ENCODE results near the gene DNAJB13. TPM values are rescaled to one million over a fixed set of nuclear protein-coding genes. Genes with fewer than 3 reads are reported as not detected.
"Not testable (repeated sequence)": the region's sequence is repeated elsewhere in the genome, so short reads cannot be mapped to it uniquely, and the experiment has no call there.

The DNAJB13 gene
- total RNA-seq, 2 experiments from 2014 or later, result 0.29 TPM; not detected in 1

DNA sequence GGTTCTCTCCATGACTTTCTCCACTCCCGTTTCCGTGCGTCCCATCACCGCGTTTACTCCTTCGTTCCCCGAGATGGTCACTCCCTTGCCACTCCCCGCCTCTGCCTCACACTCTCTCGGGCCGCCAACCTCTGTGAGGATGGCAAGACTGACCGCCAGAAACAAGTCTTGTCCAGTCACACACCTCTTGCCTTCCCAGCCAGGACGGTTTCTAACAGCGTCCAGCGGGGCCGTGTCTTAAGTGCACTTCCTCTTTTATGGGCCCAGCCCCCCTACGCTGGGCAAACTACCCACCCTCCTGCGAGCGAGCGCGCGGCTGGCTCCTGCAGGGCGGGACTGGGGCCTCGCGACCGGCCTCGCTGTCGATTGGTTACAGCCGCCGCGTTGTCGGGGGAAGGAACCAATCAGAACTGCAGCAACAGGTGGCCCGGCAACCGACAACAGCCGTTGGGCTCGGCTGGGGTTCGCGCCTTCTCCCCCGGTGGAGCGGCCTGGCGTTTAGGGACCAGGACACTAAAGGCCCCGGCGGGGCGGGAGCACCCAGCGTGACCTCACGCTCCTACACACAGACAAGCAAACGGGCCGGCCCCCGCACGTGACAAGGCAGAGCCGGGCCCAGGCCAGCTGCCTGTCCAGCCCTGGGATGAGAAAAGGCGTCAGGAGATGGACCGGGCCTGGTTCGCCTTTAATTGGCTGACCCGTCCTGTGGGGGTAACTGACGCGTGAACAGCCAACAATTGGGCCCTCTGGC is 32.3 kb downstream of the DNAJB13 start:
- Histone ChIP-seq H3K36me3 (ENCODE audit: insufficient read depth, low read length) (peaks cover 38% of the 10 kb centered on the region), H3K79me2 (ENCODE audit: insufficient read depth, low read depth, low read length) (peaks cover 55% of the 10 kb centered on the region), H3K4me3 (ENCODE audit: low read depth, low read length, poor library complexity, severe bottlenecking) (peak overlapping the region; percentile 91), H3K4me2 (ENCODE audit: low read length) (peak overlapping the region; percentile 96), H3K4me1 (ENCODE audit: insufficient read depth, low read length, poor library complexity, severe bottlenecking) (peaks cover 65% of the 10 kb centered on the region), H4K20me1 (ENCODE audit: insufficient read depth, low read length) (peaks cover 20% of the 10 kb centered on the region), H3K27ac (ENCODE audit: low read depth, low read length, poor library complexity, severe bottlenecking) (peak overlapping the region; percentile 91), H3K9me3 (ENCODE audit: low read length) (no peaks in the 10 kb centered on the region), H2AFZ (ENCODE audit: low read length) (peak overlapping the region; percentile 21; the same call in 1 of the 2 replicates), H3K9me2 (ENCODE audit: insufficient read depth, low read length) (no peaks in the 10 kb centered on the region)
- TF ChIP-seq EZH2phosphoT487 (IDR thresholded peaks at IDR 0.05; ENCODE audit: borderline replicate concordance, low read depth, low read length), result no peak
- TF ChIP-seq, protein P1, sequence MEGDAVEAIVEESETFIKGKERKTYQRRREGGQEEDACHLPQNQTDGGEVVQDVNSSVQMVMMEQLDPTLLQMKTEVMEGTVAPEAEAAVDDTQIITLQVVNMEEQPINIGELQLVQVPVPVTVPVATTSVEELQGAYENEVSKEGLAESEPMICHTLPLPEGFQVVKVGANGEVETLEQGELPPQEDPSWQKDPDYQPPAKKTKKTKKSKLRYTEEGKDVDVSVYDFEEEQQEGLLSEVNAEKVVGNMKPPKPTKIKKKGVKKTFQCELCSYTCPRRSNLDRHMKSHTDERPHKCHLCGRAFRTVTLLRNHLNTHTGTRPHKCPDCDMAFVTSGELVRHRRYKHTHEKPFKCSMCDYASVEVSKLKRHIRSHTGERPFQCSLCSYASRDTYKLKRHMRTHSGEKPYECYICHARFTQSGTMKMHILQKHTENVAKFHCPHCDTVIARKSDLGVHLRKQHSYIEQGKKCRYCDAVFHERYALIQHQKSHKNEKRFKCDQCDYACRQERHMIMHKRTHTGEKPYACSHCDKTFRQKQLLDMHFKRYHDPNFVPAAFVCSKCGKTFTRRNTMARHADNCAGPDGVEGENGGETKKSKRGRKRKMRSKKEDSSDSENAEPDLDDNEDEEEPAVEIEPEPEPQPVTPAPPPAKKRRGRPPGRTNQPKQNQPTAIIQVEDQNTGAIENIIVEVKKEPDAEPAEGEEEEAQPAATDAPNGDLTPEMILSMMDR (conservative IDR thresholded peaks at IDR 0.05; ENCODE audit: low read length), result no peak
- peak; percentile 98 for DNase-seq (ENCODE audit: low spot score)
- BruUV-seq (replicated peaks), result no TSS peak
- CTCF ChIA-PET (ENCODE audit: unreplicated experiment), result interaction anchor here (1.1 to 1.6 kb wide), 3 partner anchors 8 to 14 kb away, joined by 4 to 6 read pairs (median 5); no protein-coding TSS in a partner anchor
- intact Hi-C loops (cut with micrococcal nuclease; ENCODE audit: unreplicated experiment), result loop anchor here (1.0 to 10.0 kb wide), 5 partner anchors 11 to 828 kb away; partner anchors contain the start of genes C2CD3, LIPT2, MRPL48 and PPME1
- POLR2A ChIA-PET, result interaction anchor here (0.6 to 6.4 kb wide), 8 partner anchors 8 to 187 kb away, joined by 3 to 46 read pairs (median 16); partner anchors contain the start of genes C2CD3 and PPME1

DNA sequence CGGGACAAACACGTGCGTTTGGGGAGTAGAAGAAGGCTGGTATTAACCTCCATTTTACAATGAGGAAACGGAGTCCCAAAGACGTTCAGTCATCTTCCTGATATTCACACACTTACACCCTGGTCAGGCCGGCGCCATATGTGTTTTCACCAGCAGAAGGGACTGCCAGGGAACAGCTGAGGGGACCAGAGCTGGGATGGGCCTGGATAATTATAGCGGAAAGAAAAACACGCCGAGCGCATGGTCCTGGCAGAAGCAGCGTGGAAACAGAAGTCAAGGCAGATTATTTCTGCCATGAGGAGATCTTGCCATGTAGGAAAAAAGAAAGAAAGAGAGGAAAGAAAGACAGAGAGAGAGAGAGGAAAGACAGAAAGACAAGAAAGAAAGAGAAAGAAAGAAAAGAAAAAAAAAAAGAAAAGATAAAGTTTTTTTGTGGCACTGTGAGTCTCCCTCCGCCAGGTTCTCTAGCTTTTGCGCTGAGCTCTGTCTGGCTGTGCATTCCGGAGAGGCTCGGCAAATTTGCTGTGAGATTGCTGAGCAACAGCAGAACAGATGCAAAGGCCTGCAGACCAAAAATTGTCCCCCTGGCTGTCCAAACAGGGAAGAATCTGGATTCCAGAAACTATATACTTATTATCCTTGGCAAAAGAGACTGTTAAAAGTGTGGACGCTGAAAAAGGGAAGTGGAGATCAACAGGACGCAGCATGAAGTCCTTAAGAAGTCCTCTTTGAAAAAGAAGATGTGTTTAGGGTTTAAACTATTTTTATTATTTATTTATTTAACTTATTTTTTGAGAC is 33.1 kb downstream of the DNAJB13 start:
- no peaks in the 10 kb centered on the region for H3K9me3 ChIP-seq (ENCODE audit: low read length)
- BruUV-seq (replicated peaks), result TSS peak; percentile 95

DNA sequence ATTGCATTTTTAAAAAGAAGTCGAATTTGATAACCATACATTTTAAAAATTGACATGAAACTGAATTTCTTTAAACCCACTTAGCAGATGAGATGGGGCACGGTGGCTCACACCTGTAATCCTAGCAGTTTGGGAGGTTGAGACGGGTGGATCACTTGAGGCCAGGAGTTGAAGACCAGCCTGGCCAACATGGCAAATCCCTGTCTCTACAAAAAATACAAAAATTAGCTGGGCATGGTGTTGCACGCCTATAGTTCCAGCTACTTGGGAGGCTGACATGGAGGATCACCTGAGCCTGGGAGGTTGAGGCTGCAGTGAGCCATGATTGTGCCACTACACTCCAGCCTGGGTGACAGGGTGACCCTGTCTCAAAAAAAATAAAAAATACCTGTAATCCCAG is 34.8 kb downstream of the DNAJB13 start:
- H4K20me1 ChIP-seq (ENCODE audit: insufficient read depth, low read length), result peaks cover 10% of the 10 kb centered on the region; the same call in 1 of the 2 replicates
- peaks cover 57% of the 10 kb centered on the region for H3K4me1 ChIP-seq (ENCODE audit: insufficient read depth, low read length, poor library complexity, severe bottlenecking)
- peak overlapping the region; percentile 15 for H3K27ac ChIP-seq (ENCODE audit: low read depth, low read length, poor library complexity, severe bottlenecking)
- POLR2A ChIA-PET, result interaction anchor here (1.0 kb wide), 1 partner anchor 9 kb away, joined by 6 read pairs; no protein-coding TSS in a partner anchor
- H3K9me3 ChIP-seq (ENCODE audit: low read length); CTCF ChIA-PET (ENCODE audit: unreplicated experiment); BruUV-seq (replicated peaks); H3K9me2 ChIP-seq (ENCODE audit: insufficient read depth, low read length); H3K4me3 ChIP-seq (ENCODE audit: low read depth, low read length, poor library complexity, severe bottlenecking); H2AFZ ChIP-seq (ENCODE audit: low read length); DNase-seq (ENCODE audit: low spot score): not testable (repeated sequence)
- H3K79me2 ChIP-seq (ENCODE audit: insufficient read depth, low read depth, low read length), result peaks cover 34% of the 10 kb centered on the region
- H3K36me3 ChIP-seq (ENCODE audit: insufficient read depth, low read length), result peaks cover 16% of the 10 kb centered on the region
- H3K4me2 ChIP-seq (ENCODE audit: low read length), result 0 out of 2 replicates have a peak overlapping the region, but pooled peaks have one; percentile 4
- intact Hi-C loops (cut with micrococcal nuclease; ENCODE audit: unreplicated experiment), result loop anchor here (10.0 kb wide), 2 partner anchors 201 to 831 kb away; partner anchors contain the start of gene MRPL48

More for the DNA sequence above, 33.1 kb downstream of the DNAJB13 start:
- CTCF ChIA-PET (ENCODE audit: unreplicated experiment), result no interaction called here
- intact Hi-C loops (cut with micrococcal nuclease; ENCODE audit: unreplicated experiment), result loop anchor here (1.0 to 10.0 kb wide), 5 partner anchors 10 to 829 kb away; partner anchors contain the start of genes C2CD3, LIPT2, MRPL48 and PPME1
- POLR2A ChIA-PET, result interaction anchor here (0.7 to 6.4 kb wide), 5 partner anchors 11 to 414 kb away, joined by 3 to 39 read pairs (median 4); partner anchors contain the start of gene PGM2L1
- H3K9me2 ChIP-seq (ENCODE audit: insufficient read depth, low read length), result no peaks in the 10 kb centered on the region
- H3K27ac ChIP-seq (ENCODE audit: low read depth, low read length, poor library complexity, severe bottlenecking), result peak overlapping the region; percentile 91
- H3K4me3 ChIP-seq (ENCODE audit: low read depth, low read length, poor library complexity, severe bottlenecking), result peak overlapping the region; percentile 91
- peaks cover 47% of the 10 kb centered on the region for H3K79me2 ChIP-seq (ENCODE audit: insufficient read depth, low read depth, low read length)
- peak overlapping the region; percentile 96 for H3K4me2 ChIP-seq (ENCODE audit: low read length)
- TF ChIP-seq, protein P1 (conservative IDR thresholded peaks at IDR 0.05; ENCODE audit: low read length), result no peak
- no peak for TF ChIP-seq EZH2phosphoT487 (IDR thresholded peaks at IDR 0.05; ENCODE audit: borderline replicate concordance, low read depth, low read length)
- peaks cover 59% of the 10 kb centered on the region for H3K4me1 ChIP-seq (ENCODE audit: insufficient read depth, low read length, poor library complexity, severe bottlenecking)
- H3K36me3 ChIP-seq (ENCODE audit: insufficient read depth, low read length), result peaks cover 30% of the 10 kb centered on the region
- H2AFZ ChIP-seq (ENCODE audit: low read length), result peak overlapping the region; percentile 21; the same call in 1 of the 2 replicates
- H4K20me1 ChIP-seq (ENCODE audit: insufficient read depth, low read length), result peaks cover 12% of the 10 kb centered on the region; the same call in 1 of the 2 replicates
- DNase-seq (ENCODE audit: low spot score), result peak; percentile 40
